ENCODE data around the gene IDH2.

DNA sequence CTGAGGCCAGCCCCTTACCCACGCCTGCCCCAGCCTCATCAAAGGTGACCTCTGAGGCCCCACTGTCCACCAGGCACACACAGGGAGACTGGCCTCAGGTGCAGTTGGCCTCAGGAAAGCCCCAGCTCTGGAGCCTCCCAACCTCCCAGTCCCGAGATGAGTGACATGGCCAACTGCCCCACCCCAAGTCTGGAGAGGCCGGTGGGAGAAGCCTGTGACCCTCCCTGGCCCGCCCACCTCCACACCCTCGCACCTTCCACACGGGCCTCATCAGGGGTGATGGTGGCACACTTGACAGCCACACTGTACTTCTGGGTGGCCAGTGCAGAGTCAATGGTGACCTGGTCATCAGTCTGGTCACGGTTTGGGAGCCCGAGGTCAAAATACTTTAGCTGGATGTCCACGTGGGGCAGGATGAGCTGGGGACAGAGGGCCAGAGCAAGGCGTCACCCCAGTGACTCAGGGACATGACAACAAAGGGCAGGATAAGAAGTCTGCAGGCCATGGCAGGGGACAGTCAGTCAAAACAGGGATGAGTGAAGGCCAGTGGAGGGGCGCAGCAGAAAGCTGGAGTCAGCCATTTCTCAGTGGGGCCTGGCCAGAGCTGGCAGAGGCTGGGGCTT lies 11.9 kb downstream of the IDH2 start:
- TF ChIP-seq GATA3 (IDR thresholded peaks at IDR 0.05; ENCODE audit: low read depth, low read length) = no peak
- TF ChIP-seq GATA2 (IDR thresholded peaks at IDR 0.05; ENCODE audit: low read depth, low read length) = no peak

Data from SH-SY5Y (cell line).